ENCODE data around the gene SERPINA3. TPM values are rescaled to one million over a fixed set of nuclear protein-coding genes. Genes with fewer than 3 reads are reported as not detected.
A peak's percentile ranks its signal among the peaks of the same experiment; 100 is the strongest.

SERPINA3 gene
- total and polyA plus RNA-seq, 12 donors = 1.0 to 408 (median 13.4) TPM

GRCh38 chr14:94612580-94613554, 676 bp downstream of the SERPINA3 start:
- Histone ChIP-seq H3K9me3 (peaks cover 0 to 17% (median 6%) of the 10 kb centered on the region in 11 donors), H3K27me3 (no peaks in the 10 kb centered on the region), H3K4me3 (peak overlapping the region in 2 of 10 donors; percentile 14 to 26), H3K4me1 (peaks cover 0 to 7% (median 0%) of the 10 kb centered on the region in 9 donors), H3K36me3 (no peaks in the 10 kb centered on the region), H3K27ac (peak overlapping the region in 6 of 10 donors; percentile 2 to 63 (median 30))
- peak in 6 of 8 donors; percentile 19 to 57 (median 44) for ATAC-seq
- TF ChIP-seq, protein P1, sequence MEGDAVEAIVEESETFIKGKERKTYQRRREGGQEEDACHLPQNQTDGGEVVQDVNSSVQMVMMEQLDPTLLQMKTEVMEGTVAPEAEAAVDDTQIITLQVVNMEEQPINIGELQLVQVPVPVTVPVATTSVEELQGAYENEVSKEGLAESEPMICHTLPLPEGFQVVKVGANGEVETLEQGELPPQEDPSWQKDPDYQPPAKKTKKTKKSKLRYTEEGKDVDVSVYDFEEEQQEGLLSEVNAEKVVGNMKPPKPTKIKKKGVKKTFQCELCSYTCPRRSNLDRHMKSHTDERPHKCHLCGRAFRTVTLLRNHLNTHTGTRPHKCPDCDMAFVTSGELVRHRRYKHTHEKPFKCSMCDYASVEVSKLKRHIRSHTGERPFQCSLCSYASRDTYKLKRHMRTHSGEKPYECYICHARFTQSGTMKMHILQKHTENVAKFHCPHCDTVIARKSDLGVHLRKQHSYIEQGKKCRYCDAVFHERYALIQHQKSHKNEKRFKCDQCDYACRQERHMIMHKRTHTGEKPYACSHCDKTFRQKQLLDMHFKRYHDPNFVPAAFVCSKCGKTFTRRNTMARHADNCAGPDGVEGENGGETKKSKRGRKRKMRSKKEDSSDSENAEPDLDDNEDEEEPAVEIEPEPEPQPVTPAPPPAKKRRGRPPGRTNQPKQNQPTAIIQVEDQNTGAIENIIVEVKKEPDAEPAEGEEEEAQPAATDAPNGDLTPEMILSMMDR (IDR thresholded peaks at IDR 0.05) = no peak
- intact Hi-C loops (cut with DNase I) = no loop called here
- no peak for DNase-seq
- 49 to 55% methylated on average over 9 of the region's 9 CpGs for WGBS, 2 donors

GRCh38 chr14:94613720-94614644, 1.8 kb downstream of the SERPINA3 start:
- ATAC-seq = peak in 1 of 8 donors; percentile 20
- H3K4me3 ChIP-seq = no peak overlapping the region

DNA sequence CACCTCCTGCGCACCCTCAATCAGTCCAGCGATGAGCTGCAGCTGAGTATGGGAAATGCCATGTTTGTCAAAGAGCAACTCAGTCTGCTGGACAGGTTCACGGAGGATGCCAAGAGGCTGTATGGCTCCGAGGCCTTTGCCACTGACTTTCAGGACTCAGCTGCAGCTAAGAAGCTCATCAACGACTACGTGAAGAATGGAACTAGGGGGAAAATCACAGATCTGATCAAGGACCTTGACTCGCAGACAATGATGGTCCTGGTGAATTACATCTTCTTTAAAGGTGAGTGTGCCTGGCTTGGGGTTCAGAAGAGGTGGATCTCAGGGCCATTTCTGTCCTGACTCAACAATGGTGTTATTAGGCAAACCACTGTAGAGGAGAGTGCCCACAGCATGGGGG, 2.6 kb downstream of the SERPINA3 start:
- Histone ChIP-seq H3K27me3 (no peaks in the 10 kb centered on the region), H3K36me3 (no peaks in the 10 kb centered on the region), H3K9me3 (peaks cover 0 to 32% (median 15%) of the 10 kb centered on the region in 11 donors), H3K4me1 (peaks cover 0 to 7% (median 0%) of the 10 kb centered on the region in 9 donors), H3K4me3 (no peak overlapping the region), H3K27ac (no peak overlapping the region)
- WGBS, 2 donors = 90 to 93% methylated on average over 7 of the region's 7 CpGs
- ATAC-seq (no peak), DNase-seq (no peak)
- TF ChIP-seq, protein P1 (IDR thresholded peaks at IDR 0.05) = no peak
- intact Hi-C loops (cut with DNase I) = no loop called here

More at GRCh38 chr14:94613720-94614644, 1.8 kb downstream of the SERPINA3 start:
- Histone ChIP-seq H3K27ac (no peak overlapping the region), H3K36me3 (no peaks in the 10 kb centered on the region), H3K9me3 (peaks cover 0 to 24% (median 15%) of the 10 kb centered on the region in 11 donors), H3K4me1 (peaks cover 0 to 7% (median 0%) of the 10 kb centered on the region in 9 donors), H3K27me3 (no peaks in the 10 kb centered on the region)
- TF ChIP-seq, protein P1 (IDR thresholded peaks at IDR 0.05) = no peak
- intact Hi-C loops (cut with DNase I) = no loop called here
- 78 to 81% methylated on average over 20 of the region's 20 CpGs for WGBS, 2 donors
- no peak for DNase-seq

DNA sequence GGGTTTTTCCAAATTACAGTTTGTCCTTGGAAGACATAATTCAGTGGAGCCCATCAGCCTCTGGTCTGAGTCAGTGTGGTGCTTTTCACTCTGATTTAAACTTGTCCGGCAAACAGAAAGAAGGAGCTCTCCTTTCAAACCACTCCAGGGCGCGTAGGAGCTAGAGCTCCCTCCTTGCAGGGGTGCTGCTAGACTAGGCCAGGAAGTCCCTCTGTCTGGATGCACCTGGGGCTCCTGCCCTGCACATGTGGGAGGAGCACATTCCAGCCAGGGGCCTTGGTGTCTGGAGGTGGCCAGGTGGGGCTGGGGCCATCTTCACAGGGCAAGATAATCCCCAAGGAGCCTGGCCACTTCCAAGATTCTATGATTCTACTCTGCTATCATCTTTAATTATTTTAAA, 3.1 kb downstream of the SERPINA3 start:
- H3K27ac ChIP-seq = no peak overlapping the region

More for the DNA sequence above, 3.1 kb downstream of the SERPINA3 start:
- no peak for DNase-seq
- H3K9me3 ChIP-seq = peaks cover 0 to 32% (median 15%) of the 10 kb centered on the region in 11 donors
- no peak overlapping the region for H3K4me3 ChIP-seq
- ATAC-seq = no peak
- peaks cover 0 to 7% (median 0%) of the 10 kb centered on the region in 9 donors for H3K4me1 ChIP-seq
- H3K36me3 ChIP-seq = no peaks in the 10 kb centered on the region
- intact Hi-C loops (cut with DNase I) = no loop called here
- TF ChIP-seq, protein P1 (IDR thresholded peaks at IDR 0.05) = no peak
- no peaks in the 10 kb centered on the region for H3K27me3 ChIP-seq
- 60 to 92% methylated on average over 3 of the region's 3 CpGs for WGBS, 2 donors

All from heart right ventricle (tissue), 16 donors.